ENCODE measurements around the gene CRTAP.

DNA sequence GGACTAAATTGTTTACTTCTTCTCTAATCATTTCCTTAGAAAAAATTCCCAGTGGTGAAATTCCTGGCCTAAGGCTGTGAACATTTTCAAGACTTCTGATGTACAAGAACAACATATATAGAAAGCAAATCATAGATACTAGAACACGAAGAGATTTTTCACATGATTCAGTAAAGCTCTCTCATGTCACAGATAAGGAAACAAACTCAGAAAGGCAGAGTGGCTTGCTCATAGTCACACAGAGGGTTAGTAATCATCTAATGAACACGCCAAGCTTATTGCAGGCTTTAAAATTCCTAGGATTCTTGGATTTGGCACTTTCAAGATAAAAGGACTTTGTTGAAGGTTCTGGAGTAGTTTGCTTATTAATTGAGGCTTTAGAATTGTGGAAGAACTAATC lies 26.2 kb downstream of the CRTAP start:
- TF ChIP-seq CTCF (IDR thresholded peaks at IDR 0.05) (no peak), POLR2A (IDR thresholded peaks at IDR 0.05) (no peak)

All from right lobe of liver (tissue), 4 donors.